GM12878 (cell line): Measurements from ENCODE around the gene HTR3A. TPM values are rescaled to one million over a fixed set of nuclear protein-coding genes. Genes with fewer than 3 reads are reported as not detected.

Source experiments
- ATAC-seq: fragments of 200-7000 bp; cut with Tn5 transposase; 3 replicates; pipeline ENCODE4 v1.9.1; 2020; ENCODE audit warnings: mild to moderate bottlenecking, moderate library complexity
- BruUV-seq: library from RNA; stranded (reverse); fragments of 400-500 nt; replicated peaks from 2 replicates; lab custom pipeline; 2021; lab: Mats Ljungman, UMichigan
- CTCF ChIA-PET: fragments of 300-600 bp; sonication (Branson Sonifier 250); formaldehyde crosslinking; extraction: SDS; loops from one replicate; lab custom pipeline; 2021; ENCODE audit warnings: inconsistent platforms; lab: Yijun Ruan, JAX
- POLR2A ChIA-PET: fragments of 350-600 bp; formaldehyde crosslinking; extraction: SDS; loops from one replicate; lab custom pipeline; 2021; ENCODE audit warnings: inconsistent platforms; lab: Charles Lee
- RAD21 ChIA-PET: fragments of 300-600 bp; sonication (Branson Sonifier 250); formaldehyde crosslinking; loops from one replicate; lab custom pipeline; 2023; ENCODE audit warnings: antibody characterized with exemption; ENCODE audit not compliant: unreplicated experiment; lab: Charles Lee
- SMC1A ChIA-PET: fragments of 300-600 bp; sonication (Branson Sonifier 250); formaldehyde crosslinking; loops from one replicate; lab custom pipeline; 2023; ENCODE audit not compliant: unreplicated experiment, uncharacterized antibody; lab: Charles Lee
- DNase-seq: peaks from one replicate; pipeline ENCODE4 v3.0.0-alpha.2; 2011; ENCODE audit warnings: low read depth, low spot score
- FAIRE-seq: peaks from 3 replicates; lab custom pipeline; 2011; peaks lifted over from hg19 to GRCh38; lab: Jason Lieb, UNC
- H2AFZ ChIP-seq: 2 replicates; pipeline ENCODE4 v1.6.0; 2011; ENCODE audit warnings: low read depth, low read length, control low read depth; ENCODE audit not compliant: control insufficient read depth
- H3K27ac ChIP-seq: 2 replicates; pipeline ENCODE4 v1.5.1; 2011; ENCODE audit warnings: control low read depth; ENCODE audit not compliant: control insufficient read depth, insufficient read depth
- H3K27me3 ChIP-seq, 2 experiments: replicated peaks in 1 of 2; 2 replicates each; pipeline versions ENCODE4 v1.6.0 to v1.6.1; 2011; ENCODE audit warnings: low read length in 1 of 2; ENCODE audit not compliant: control insufficient read depth in 2 of 2, insufficient read depth in 2 of 2
- H3K36me3 ChIP-seq, 2 experiments: 2 replicates each; pipeline ENCODE4 v1.5.1; 2011; ENCODE audit warnings: low read length in 1 of 2; ENCODE audit not compliant: control insufficient read depth in 2 of 2, insufficient read depth in 2 of 2
- H3K4me1 ChIP-seq: 2 replicates; pipeline ENCODE4 v1.6.1; 2011; ENCODE audit warnings: mild to moderate bottlenecking, low read length, moderate library complexity, mixed read lengths; ENCODE audit not compliant: control insufficient read depth, insufficient read depth
- H3K4me2 ChIP-seq: 2 replicates; pipeline ENCODE4 v1.6.0; 2011; ENCODE audit warnings: control low read depth; ENCODE audit not compliant: control insufficient read depth, insufficient read depth
- H3K4me3 ChIP-seq: fragments of 200-600 bp; sonication (generic); 2 replicates; pipeline ENCODE4 v1.5.1; 2016
- H3K79me2 ChIP-seq: 2 replicates; pipeline ENCODE4 v1.6.0; 2011; ENCODE audit warnings: low read length; ENCODE audit not compliant: control insufficient read depth, insufficient read depth
- H3K9ac ChIP-seq: 2 replicates; pipeline ENCODE4 v1.8.0; 2011; ENCODE audit warnings: low read length, control low read depth, mixed read lengths; ENCODE audit not compliant: control insufficient read depth, insufficient read depth
- H3K9me3 ChIP-seq: replicated peaks from 3 replicates; pipeline ENCODE4 v1.5.1; 2011; ENCODE audit warnings: mild to moderate bottlenecking, low read length; ENCODE audit not compliant: control insufficient read depth, insufficient read depth
- H4K20me1 ChIP-seq: 2 replicates; pipeline ENCODE4 v1.6.0; 2011; ENCODE audit not compliant: control insufficient read depth, insufficient read depth
- ASH2L ChIP-seq: fragments of 300-600, 200-600 bp; sonication (generic); IDR thresholded peaks from 2 replicates; pipeline ENCODE4 v1.6.1; 2017; ENCODE audit warnings: low read depth, mild to moderate bottlenecking, borderline replicate concordance
- CHD4 ChIP-seq: fragments of 200-600 bp; sonication (generic); IDR thresholded peaks from 2 replicates; pipeline ENCODE4 v1.6.1; 2016; ENCODE audit warnings: mild to moderate bottlenecking
- FOXM1 ChIP-seq: IDR thresholded peaks from 2 replicates; pipeline ENCODE4 v1.6.1; 2012; ENCODE audit warnings: low read depth, mild to moderate bottlenecking, inconsistent platforms, low read length, moderate library complexity
- NR2C1 ChIP-seq: fragments of 450-650 bp; IDR thresholded peaks from 2 replicates; pipeline ENCODE4 v1.6.1; 2017; ENCODE audit warnings: antibody characterized with exemption, mild to moderate bottlenecking, moderate library complexity
- PBX3 ChIP-seq: IDR thresholded peaks from 2 replicates; pipeline ENCODE4 v1.6.1; 2011; ENCODE audit warnings: mild to moderate bottlenecking, low read depth, low read length, moderate library complexity; ENCODE audit not compliant: insufficient replicate concordance
- RCOR1 ChIP-seq: conservative IDR thresholded peaks from 2 replicates; pipeline ENCODE4 v1.6.1; 2012; ENCODE audit warnings: low read depth, low read length, improper control_type of control experiment
- SP1 ChIP-seq: IDR thresholded peaks from one replicate; pipeline ENCODE4 v1.6.1; 2011; ENCODE audit warnings: low read depth, low read length
- ZNF274 ChIP-seq: IDR thresholded peaks from one replicate; pipeline ENCODE4 v1.8.0; 2011; ENCODE audit not compliant: insufficient read length, insufficient read depth
- ZSCAN29 ChIP-seq: fragments of 450-650 bp; IDR thresholded peaks from 2 replicates; pipeline ENCODE4 v1.6.1; 2017; ENCODE audit warnings: mild to moderate bottlenecking, moderate library complexity
- WGBS: methylation state at CpG from one replicate; pipeline ENCODE4 v1.1.6; 2016; ENCODE audit warnings: low lambda C conversion rate; ENCODE audit not compliant: insufficient replicate concordance, insufficient coverage; ENCODE audit errors: missing lambda C conversion rate; 5-methylcytosine and 5-hydroxymethylcytosine counted together
- in situ Hi-C: fragments of 300-500 bp; cut with MboI; formaldehyde crosslinking; loops from 9 replicates; pipeline ENCODE4 v1.14.3; 2018; ENCODE audit warnings: mixed read lengths
- intact Hi-C: fragments of 100-400 bp; cut with micrococcal nuclease; formaldehyde crosslinking; loops from one replicate; pipeline ENCODE4 v1.14.2; 2022; ENCODE audit not compliant: unreplicated experiment
- polyA plus RNA-seq, 11 experiments: library from polyadenylated mRNA; depleted of rRNA in 4 of 11; unstranded in 6 of 11; stranded (reverse) in 5 of 11; fragments of >200 nt; fragmentation: Nextera tagmentation in 4 of 11; fragmentation: Illumina TruSeq in 1 of 11; extraction: Ambion mirVana in 4 of 11; extraction: Trizol in 1 of 11; gene quantifications; 1 replicate in 1 of 11; 2 replicates in 10 of 11; pipeline versions ENCODE4 v1.2.1 to v1.2.3, GENCODE V29; 2011 to 2016; ENCODE audit warnings: inconsistent platforms in 2 of 11, missing spikeins in 2 of 11, low read depth in 1 of 11
- total RNA-seq, 4 experiments: library from RNA; depleted of rRNA in 3 of 4; stranded (reverse); fragments of >200 nt in 3 of 4; fragmentation: Illumina TruSeq in 1 of 4; extraction: Trizol in 1 of 4; gene quantifications; 2 replicates each; pipeline versions ENCODE4 v1.2.1 to v1.2.3, GENCODE V29; 2013 to 2021
- TF ChIP-seq, protein P1 (sequence below): fragments of 450-650 bp; IDR thresholded peaks from 2 replicates; pipeline ENCODE4 v1.6.1; 2017; ENCODE audit warnings: mild to moderate bottlenecking, moderate library complexity

The HTR3A gene
- total and polyA plus RNA-seq, 10 of the 15 experiments (the other 5 are each of a cell fraction or from before 2014, with no cell fraction given), result not detected

- BruUV-seq, result no TSS peak
- Histone ChIP-seq H3K27me3 (no peaks in the 10 kb centered on the region; a peak in 1 of 4 replicates), H3K9ac (no peak overlapping the region), H4K20me1 (no peaks in the 10 kb centered on the region), H3K4me1 (no peaks in the 10 kb centered on the region), H3K79me2 (no peaks in the 10 kb centered on the region), H3K4me3 (no peak overlapping the region), H2AFZ (no peak overlapping the region), H3K27ac (no peak overlapping the region)
- SMC1A ChIA-PET, result no interaction called here
- CTCF ChIA-PET, result interaction anchor here (1.3 kb wide), 1 partner anchor 227 kb away, joined by 7 read pairs; no protein-coding TSS in a partner anchor
- in situ Hi-C loops, result no loop called here
- DNase-seq, result no peak
- WGBS, result 56% methylated on average over 11 of the region's 11 CpGs
- POLR2A ChIA-PET, result no interaction called here
- no peak for ATAC-seq
- no peak for TF ChIP-seq ASH2L
- TF ChIP-seq, protein P1, sequence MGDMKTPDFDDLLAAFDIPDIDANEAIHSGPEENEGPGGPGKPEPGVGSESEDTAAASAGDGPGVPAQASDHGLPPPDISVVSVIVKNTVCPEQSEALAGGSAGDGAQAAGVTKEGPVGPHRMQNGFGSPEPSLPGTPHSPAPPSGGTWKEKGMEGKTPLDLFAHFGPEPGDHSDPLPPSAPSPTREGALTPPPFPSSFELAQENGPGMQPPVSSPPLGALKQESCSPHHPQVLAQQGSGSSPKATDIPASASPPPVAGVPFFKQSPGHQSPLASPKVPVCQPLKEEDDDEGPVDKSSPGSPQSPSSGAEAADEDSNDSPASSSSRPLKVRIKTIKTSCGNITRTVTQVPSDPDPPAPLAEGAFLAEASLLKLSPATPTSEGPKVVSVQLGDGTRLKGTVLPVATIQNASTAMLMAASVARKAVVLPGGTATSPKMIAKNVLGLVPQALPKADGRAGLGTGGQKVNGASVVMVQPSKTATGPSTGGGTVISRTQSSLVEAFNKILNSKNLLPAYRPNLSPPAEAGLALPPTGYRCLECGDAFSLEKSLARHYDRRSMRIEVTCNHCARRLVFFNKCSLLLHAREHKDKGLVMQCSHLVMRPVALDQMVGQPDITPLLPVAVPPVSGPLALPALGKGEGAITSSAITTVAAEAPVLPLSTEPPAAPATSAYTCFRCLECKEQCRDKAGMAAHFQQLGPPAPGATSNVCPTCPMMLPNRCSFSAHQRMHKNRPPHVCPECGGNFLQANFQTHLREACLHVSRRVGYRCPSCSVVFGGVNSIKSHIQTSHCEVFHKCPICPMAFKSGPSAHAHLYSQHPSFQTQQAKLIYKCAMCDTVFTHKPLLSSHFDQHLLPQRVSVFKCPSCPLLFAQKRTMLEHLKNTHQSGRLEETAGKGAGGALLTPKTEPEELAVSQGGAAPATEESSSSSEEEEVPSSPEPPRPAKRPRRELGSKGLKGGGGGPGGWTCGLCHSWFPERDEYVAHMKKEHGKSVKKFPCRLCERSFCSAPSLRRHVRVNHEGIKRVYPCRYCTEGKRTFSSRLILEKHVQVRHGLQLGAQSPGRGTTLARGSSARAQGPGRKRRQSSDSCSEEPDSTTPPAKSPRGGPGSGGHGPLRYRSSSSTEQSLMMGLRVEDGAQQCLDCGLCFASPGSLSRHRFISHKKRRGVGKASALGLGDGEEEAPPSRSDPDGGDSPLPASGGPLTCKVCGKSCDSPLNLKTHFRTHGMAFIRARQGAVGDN, result no peak
- TF ChIP-seq FOXM1, result no peak
- TF ChIP-seq NR2C1, result no peak
- no peak for TF ChIP-seq ZSCAN29
- TF ChIP-seq CHD4, result no peak
- TF ChIP-seq RCOR1, result no peak
- TF ChIP-seq SP1, result no peak
- TF ChIP-seq PBX3, result no peak
- TF ChIP-seq ZNF274, result no peak
- TF ChIP-seq, all 136 proteins: peak for 0
- no peak for FAIRE-seq
- H3K4me2 ChIP-seq, result no peak overlapping the region
- intact Hi-C loops, result loop anchor here (5.0 kb wide), 1 partner anchor 227 kb away; no protein-coding TSS in a partner anchor
- RAD21 ChIA-PET, result no interaction called here
- H3K36me3 ChIP-seq, result no peaks in the 10 kb centered on the region
- H3K9me3 ChIP-seq, result no peaks in the 10 kb centered on the region
Measured at GRCh38 chr11:114034956-114035355, 60.0 kb downstream of the HTR3A start.
